CD4-positive, alpha-beta T cell (primary cell): ENCODE measurements around the gene UBE2U. TPM values are rescaled to one million over a fixed set of nuclear protein-coding genes. Genes with fewer than 3 reads are reported as not detected.

Source experiments
- ATAC-seq: fragments of 200-7000 bp; cut with Tn5 transposase; one replicate; pipeline ENCODE4 v1.10.0; 2022; ENCODE audit warnings: mild to moderate bottlenecking; ENCODE audit not compliant: poor library complexity
- CTCF ChIA-PET: fragments of 350-600 bp; sonication (Branson Sonifier 250); formaldehyde crosslinking; loops from one replicate; lab custom pipeline; 2021; ENCODE audit warnings: antibody characterized with exemption, inconsistent platforms; lab: Charles Lee
- POLR2A ChIA-PET: fragments of 350-600 bp; sonication (Branson Sonifier 250); formaldehyde crosslinking; loops from one replicate; lab custom pipeline; 2021; ENCODE audit warnings: antibody characterized with exemption, inconsistent platforms; lab: Charles Lee
- DNase-seq, 14 experiments: peaks; one replicate each; pipeline ENCODE4 v3.0.0-alpha.2; 2013 to 2020; ENCODE audit warnings: mixed read lengths in 2 of 14
- H3K27ac ChIP-seq, 2 donors: one replicate each; pipeline versions ENCODE4 v1.5.1 to v1.7.0; 2013; ENCODE audit warnings: low read length in 2 of 2, low read depth in 1 of 2, mild to moderate bottlenecking in 1 of 2
- H3K27me3 ChIP-seq, 2 experiments: 1 replicate in 1 of 2; 2 replicates in 1 of 2; pipeline versions ENCODE4 v1.6.1 to v1.7.0; 2013; ENCODE audit warnings: low read length in 2 of 2, control low read depth in 1 of 2, mild to moderate bottlenecking in 1 of 2, moderate library complexity in 1 of 2; ENCODE audit not compliant: insufficient read depth in 2 of 2, control insufficient read depth in 1 of 2
- H3K36me3 ChIP-seq: one replicate; pipeline ENCODE4 v1.6.1; 2013; ENCODE audit warnings: low read length, control low read depth; ENCODE audit not compliant: insufficient read depth
- H3K4me1 ChIP-seq: one replicate; pipeline ENCODE4 v1.6.1; 2013; ENCODE audit warnings: low read length, control low read depth; ENCODE audit not compliant: insufficient read depth
- H3K4me3 ChIP-seq: one replicate; pipeline ENCODE4 v1.5.1; 2013; ENCODE audit warnings: mild to moderate bottlenecking, low read length, moderate library complexity
- H3K9me3 ChIP-seq, 2 experiments: 1 replicate in 1 of 2; 2 replicates in 1 of 2; pipeline versions ENCODE4 v1.6.1 to v1.7.0; 2013; ENCODE audit warnings: low read length in 2 of 2, mild to moderate bottlenecking in 2 of 2, control low read depth in 1 of 2, moderate library complexity in 1 of 2; ENCODE audit not compliant: control insufficient read depth in 1 of 2, insufficient read depth in 1 of 2
- H3K27ac Mint-ChIP-seq: one replicate; pipeline ENCODE4 v1.8.0; 2020; ENCODE audit warnings: mixed read lengths
- H3K27me3 Mint-ChIP-seq: one replicate; pipeline ENCODE4 v1.8.0; 2021; ENCODE audit warnings: mixed read lengths
- H3K36me3 Mint-ChIP-seq: one replicate; pipeline ENCODE4 v1.8.0; 2021; ENCODE audit warnings: low read depth, mixed read lengths
- H3K4me1 Mint-ChIP-seq: one replicate; pipeline ENCODE4 v1.8.0; 2021; ENCODE audit warnings: low read depth, mixed read lengths
- H3K4me3 Mint-ChIP-seq: one replicate; pipeline ENCODE4 v1.8.0; 2020; ENCODE audit warnings: mild to moderate bottlenecking, mixed read lengths
- H3K9me3 Mint-ChIP-seq: one replicate; pipeline ENCODE4 v1.8.0; 2020; ENCODE audit warnings: mixed read lengths
- intact Hi-C, 2 experiments: fragments of 100-400 bp; cut with DNase I in 1 of 2; cut with micrococcal nuclease in 1 of 2; formaldehyde crosslinking; loops; one replicate each; pipeline versions ENCODE4 v1.15.1 to v1.9.0; 2023 to 2025; cut with DNase I, micrococcal nuclease
- polyA plus RNA-seq, 2 donors: library from polyadenylated mRNA; unstranded; fragments of 120-200 nt; gene quantifications; one replicate each; pipeline ENCODE4 v1.2.1, GENCODE V29; 2013
- total RNA-seq, 174 experiments: library from RNA in 2 of 174; stranded (reverse) in 2 of 174; gene quantifications; one replicate each; pipeline ENCODE4 v1.2.3 and lab custom pipeline; 2021 to 2026
- TF ChIP-seq, protein P1 (sequence below): fragments of 200-600 bp; IDR thresholded peaks from one replicate; pipeline ENCODE4 v1.8.0; 2022; ENCODE audit warnings: antibody characterized with exemption, mild to moderate bottlenecking

The UBE2U gene, protein sequence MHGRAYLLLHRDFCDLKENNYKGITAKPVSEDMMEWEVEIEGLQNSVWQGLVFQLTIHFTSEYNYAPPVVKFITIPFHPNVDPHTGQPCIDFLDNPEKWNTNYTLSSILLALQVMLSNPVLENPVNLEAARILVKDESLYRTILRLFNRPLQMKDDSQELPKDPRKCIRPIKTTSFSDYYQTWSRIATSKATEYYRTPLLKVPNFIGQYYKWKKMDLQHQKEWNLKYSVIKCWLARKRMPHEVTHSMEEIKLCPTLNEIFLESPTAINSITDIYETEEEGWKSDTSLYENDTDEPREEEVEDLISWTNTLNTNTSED
- total RNA-seq (not detected), total RNA-seq (lab: John Stamatoyannopoulos, UW) (0 to 0.08 (median 0) reads per million in 172 experiments)
- not detected for polyA plus RNA-seq (2013, experiment 1 of 2)
- polyA plus RNA-seq (2013, experiment 2 of 2) = not detected

DNA sequence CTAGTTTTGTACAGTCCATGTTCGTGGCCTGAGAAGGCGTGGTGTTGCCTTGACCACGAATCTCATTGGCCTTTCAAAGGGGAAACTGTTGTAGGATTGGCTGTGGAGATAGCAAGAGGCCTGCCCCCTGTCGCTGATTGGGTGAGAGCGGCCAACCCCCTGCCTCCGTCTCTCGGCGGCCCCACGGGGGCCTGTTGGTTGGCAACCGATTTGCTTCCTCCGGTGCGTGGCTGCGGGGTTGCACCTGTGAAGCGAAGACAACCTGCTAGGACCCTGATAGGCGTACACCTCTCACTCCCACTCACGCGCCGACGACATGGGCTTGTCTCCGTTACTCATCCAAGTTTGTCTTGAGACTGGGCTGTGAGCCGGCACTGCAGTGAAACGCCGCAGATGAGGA lies at the start of gene UBE2U:
UBE2U (plus strand) TSS at position 204 of the 400 bp plus-strand sequence. CDS start 428 bp downstream, outside the sequence.
- Histone ChIP-seq H3K4me3 (no peak within 1 kb of the TSS), H3K36me3 (no peaks in the 10 kb centered on the region), H3K27ac (no peak within 1 kb of the TSS), H3K9me3 (no peaks in the 10 kb centered on the region), H3K27me3 (no peaks in the 10 kb centered on the region), H3K4me1 (no peaks in the 10 kb centered on the region)
- H3K27me3 Mint-ChIP-seq = peaks cover 12% of the 10 kb centered on the region
- intact Hi-C loops = no loop called here
- TF ChIP-seq, protein P1, sequence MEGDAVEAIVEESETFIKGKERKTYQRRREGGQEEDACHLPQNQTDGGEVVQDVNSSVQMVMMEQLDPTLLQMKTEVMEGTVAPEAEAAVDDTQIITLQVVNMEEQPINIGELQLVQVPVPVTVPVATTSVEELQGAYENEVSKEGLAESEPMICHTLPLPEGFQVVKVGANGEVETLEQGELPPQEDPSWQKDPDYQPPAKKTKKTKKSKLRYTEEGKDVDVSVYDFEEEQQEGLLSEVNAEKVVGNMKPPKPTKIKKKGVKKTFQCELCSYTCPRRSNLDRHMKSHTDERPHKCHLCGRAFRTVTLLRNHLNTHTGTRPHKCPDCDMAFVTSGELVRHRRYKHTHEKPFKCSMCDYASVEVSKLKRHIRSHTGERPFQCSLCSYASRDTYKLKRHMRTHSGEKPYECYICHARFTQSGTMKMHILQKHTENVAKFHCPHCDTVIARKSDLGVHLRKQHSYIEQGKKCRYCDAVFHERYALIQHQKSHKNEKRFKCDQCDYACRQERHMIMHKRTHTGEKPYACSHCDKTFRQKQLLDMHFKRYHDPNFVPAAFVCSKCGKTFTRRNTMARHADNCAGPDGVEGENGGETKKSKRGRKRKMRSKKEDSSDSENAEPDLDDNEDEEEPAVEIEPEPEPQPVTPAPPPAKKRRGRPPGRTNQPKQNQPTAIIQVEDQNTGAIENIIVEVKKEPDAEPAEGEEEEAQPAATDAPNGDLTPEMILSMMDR = no peak
- no peaks in the 10 kb centered on the region for H3K9me3 Mint-ChIP-seq
- no peak within 1 kb of the TSS for H3K4me3 Mint-ChIP-seq
- CTCF ChIA-PET = no interaction called here
- H3K27ac Mint-ChIP-seq = no peak within 1 kb of the TSS
- H3K36me3 Mint-ChIP-seq = no peaks in the 10 kb centered on the region
- DNase-seq = no peak
- H3K4me1 Mint-ChIP-seq = no peaks in the 10 kb centered on the region
- POLR2A ChIA-PET = no interaction called here
- ATAC-seq = no peak

DNA sequence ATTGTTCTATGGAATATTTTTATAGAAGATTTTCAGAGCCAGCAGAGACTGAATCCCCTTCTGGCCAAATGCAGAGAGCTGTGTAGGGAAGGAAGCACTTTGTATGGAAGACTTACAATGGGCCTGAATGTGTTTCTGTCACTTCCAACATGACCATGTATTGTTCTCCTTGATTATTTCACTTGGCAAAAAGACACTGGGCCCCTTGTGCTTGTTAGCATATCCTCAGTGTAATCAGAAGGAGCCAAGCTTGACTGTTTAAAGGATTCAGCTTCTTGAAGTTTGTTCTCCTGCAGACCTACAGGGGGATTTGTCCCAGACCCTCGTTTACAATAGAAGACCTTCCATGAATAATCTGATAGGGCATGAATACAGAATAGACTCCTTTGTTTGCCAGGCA lies 48.1 kb upstream of the UBE2U start:
- H3K4me1 Mint-ChIP-seq = no peaks in the 10 kb centered on the region
- no peak overlapping the region for H3K4me3 Mint-ChIP-seq
- ChIA-PET POLR2A (no interaction called here), CTCF (no interaction called here)
- intact Hi-C loops = no loop called here
- no peak for DNase-seq
- TF ChIP-seq, protein P1 = no peak
- Histone ChIP-seq H3K27me3 (peaks cover 0 to 5% of the 10 kb centered on the region in 2 experiments), H3K36me3 (no peaks in the 10 kb centered on the region), H3K4me3 (no peak overlapping the region), H3K4me1 (no peaks in the 10 kb centered on the region), H3K9me3 (no peaks in the 10 kb centered on the region), H3K27ac (no peak overlapping the region)
- no peaks in the 10 kb centered on the region for H3K9me3 Mint-ChIP-seq
- no peak for ATAC-seq
- no peaks in the 10 kb centered on the region for H3K36me3 Mint-ChIP-seq
- H3K27ac Mint-ChIP-seq = no peak overlapping the region
- H3K27me3 Mint-ChIP-seq = peaks cover 7% of the 10 kb centered on the region

DNA sequence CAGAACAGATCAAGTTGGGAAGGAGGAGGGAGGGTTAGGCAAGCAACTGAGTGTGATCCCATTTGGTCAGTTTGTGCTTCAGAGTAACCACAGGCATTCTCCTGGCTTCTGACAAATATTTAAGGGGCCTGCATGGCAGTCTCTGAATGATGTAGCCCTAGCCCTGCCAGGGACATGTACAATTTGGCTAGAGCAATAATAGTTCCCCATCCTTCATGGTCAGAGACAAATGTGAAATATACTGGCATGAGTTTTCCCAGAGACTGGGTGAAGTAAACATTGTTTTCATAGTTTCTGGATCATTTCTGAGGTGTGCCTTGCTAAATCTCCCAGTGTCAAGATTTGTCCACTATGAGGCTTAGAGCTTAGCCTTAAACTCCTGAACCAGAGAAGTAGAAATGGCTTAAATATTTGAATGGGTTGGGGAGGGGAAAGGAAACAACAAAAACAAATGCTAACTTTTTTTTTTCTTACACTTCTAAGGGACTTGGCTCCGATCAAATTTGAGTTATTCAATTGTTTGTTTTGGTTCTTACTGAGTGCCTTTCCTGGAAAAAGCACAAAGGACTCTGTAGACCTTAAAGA lies 42.0 kb upstream of the UBE2U start:
- Histone ChIP-seq H3K27me3 (peaks cover 0 to 5% of the 10 kb centered on the region in 2 experiments), H3K4me1 (no peaks in the 10 kb centered on the region), H3K9me3 (no peaks in the 10 kb centered on the region), H3K27ac (no peak overlapping the region), H3K4me3 (no peak overlapping the region), H3K36me3 (no peaks in the 10 kb centered on the region)
- TF ChIP-seq, protein P1 = no peak
- Mint-ChIP-seq H3K4me3 (no peak overlapping the region), H3K9me3 (no peaks in the 10 kb centered on the region), H3K4me1 (no peaks in the 10 kb centered on the region), H3K36me3 (no peaks in the 10 kb centered on the region), H3K27ac (no peak overlapping the region), H3K27me3 (peaks cover 17% of the 10 kb centered on the region)
- no peak for ATAC-seq
- DNase-seq = no peak
- CTCF ChIA-PET = no interaction called here
- POLR2A ChIA-PET = no interaction called here
- intact Hi-C loops = no loop called here
